Endometrium (tissue), 2 donors: ENCODE data around the gene SLC1A2.

Experiments
- FAIRE-seq: peaks from 2 replicates; lab custom pipeline; 2012; peaks lifted over from hg19 to GRCh38; lab: Jason Lieb, UNC
- donor health status: control.
- donor health status: control.

Gene SLC1A2

DNA sequence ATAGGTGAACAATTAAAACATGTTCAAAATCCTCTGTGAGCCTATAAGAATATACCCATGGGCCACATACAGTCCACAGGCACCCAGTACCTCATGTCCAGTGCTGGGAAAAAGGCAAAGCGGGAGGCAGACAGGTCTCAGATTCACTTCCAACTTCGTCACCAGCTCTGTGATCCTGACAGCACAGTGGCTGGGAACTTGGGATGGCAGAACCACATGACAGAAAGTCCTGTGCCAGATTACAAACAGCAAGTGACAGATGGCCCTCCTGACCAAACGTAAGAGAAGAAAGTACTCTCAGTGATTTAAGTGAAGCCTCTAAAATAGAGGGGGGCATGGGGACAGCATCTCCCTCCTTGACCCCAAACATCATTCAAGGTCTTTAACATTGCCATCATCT is 5.8 kb downstream of the SLC1A2 start:
- no peak for FAIRE-seq

DNA sequence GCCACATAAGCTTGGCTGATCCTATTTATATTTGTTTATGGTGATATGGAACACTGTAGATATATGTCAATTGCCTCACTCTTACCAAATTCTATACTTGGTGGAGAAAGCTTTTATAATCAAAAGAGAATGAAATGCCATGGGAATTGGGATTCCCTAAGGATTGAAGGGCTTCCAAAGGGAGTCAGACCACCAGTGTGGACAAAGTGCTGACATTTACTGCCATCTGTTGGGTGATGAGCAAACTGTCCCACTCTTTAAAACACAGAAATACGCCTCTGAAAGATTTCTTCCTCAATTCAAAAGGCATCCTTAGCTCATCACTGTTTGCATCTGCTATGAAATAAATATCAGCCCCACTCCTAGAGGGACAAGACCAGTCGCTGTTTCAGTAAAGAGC is 7.1 kb downstream of the SLC1A2 start:
- no peak for FAIRE-seq

DNA sequence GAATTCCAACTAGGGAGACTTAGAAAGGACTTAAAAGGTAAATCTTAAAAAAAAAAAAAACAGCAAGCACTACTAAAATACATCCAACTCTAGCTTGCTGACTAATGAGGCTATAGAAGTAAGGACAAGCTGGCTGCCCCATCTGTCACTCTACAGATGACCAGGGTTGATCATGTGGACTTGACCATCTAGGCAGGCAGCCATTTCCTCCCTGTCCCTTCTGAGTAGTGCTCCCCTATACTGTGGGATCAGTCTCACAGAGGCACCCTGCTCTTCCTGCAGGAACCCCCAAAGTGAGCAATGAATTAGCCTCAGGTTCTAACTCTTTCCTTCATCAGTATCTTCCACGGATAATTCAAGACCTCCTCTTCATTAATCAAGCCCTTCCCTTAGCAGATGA is 12.3 kb downstream of the SLC1A2 start:
- FAIRE-seq, result no peak

DNA sequence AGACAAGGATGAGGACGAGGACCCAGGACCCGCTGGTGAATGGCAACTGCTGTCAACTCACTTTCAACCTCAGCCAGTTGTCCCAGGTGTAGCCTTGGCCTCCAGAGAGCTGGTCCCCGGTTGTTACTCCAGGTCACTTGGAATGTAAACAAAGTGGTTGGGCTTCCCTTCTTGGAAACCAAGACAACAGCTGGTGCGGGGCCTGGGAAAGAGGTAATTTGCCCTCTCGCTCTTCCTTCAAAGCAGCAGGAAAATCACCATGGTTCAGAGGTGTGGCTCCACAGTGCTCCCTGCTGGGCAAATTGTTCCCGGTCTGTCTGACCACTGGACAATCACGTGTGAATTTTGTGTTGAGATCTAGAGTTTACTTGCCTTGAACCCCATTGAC is 15.0 kb downstream of the SLC1A2 start:
- FAIRE-seq, result no peak

DNA sequence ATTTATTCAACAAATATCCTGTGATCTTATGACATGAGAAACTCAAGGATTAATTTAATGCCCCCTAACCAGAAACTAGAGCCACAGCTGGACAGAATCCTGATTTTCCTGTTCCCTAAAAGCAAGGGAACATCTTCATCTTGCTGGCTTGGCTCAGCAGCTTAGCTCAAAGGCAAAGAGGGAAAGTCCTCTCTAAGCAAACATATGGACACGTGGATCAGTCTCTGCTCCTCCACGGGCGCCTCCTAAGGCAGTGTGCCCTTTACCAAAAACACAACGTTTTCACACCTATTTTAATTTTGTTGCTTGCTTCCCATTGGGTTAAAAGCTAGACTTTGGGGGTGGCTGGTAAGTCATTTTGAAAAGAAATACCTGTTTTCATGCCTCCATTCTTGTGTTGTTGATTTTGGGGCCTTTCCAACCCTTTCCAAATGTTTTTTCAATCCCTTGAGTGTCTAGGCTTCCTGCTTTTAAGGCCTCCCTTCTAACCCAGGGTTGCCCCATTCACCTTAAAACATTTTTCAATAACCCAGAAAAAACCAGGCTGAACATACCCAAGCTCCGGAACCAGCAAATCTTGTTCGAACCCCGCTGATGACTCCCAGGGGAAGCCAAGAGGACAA is 15.5 kb downstream of the SLC1A2 start:
- FAIRE-seq, result no peak

DNA sequence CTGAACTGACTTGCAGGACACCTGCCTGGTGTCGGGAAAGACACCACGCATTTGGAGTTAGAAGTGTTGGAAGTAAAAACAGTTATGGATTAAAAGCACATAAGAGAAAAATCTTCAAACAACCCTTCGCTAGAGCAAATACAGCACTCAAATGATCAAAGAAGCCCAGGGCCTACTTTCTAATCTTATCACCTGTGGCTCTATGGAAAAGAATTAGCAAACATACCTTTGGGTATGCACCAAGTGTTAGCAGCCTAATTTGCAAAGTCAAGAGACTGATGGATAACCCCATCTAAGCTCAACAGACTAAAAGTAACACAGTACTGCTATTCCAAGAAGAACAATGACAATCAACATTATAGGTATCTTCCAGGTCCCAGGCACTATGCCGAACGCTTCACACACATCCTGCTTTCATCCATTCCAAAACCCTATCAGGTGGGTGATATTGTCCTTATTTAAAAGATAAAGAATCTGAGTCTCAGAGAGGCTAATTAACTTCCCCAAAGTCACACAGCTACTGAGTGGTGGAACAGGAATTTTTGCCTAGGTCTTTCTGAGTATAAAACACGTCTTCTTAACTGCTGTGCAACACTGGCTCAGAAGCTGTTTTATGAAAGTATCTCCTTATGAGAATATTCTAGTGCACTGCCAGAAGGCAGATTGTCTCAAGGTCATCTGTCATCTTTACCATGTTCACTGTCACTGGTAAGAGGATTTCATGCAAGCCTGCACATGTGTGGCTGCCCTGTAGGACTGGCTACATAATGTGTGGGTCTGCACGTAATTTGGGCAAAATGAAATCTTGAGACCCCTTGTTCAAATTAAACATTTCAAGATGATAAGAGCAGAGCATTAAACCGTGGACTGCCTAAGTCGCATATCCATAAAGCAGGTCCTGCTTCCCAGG is 16.4 kb downstream of the SLC1A2 start:
- FAIRE-seq, result no peak

DNA sequence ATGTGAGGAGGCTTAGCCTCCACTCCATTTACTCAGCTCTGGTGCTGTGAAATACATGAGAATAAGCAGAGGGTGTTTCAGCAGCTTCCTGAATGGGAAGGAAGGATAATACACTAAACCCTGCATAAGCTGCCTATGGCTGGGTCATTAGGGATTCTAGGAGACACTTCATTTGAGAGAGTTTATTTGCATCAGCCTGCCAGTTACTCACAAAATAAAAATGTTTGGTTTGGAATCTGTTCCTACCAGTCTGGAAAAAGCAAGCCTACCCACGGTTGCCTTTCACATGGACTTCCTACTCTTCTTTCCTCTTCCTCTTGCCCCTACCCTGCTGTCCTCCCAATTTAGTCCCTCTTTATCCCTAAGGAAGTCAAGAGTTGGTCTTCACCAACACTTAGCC is 20.5 kb downstream of the SLC1A2 start:
- FAIRE-seq, result no peak

DNA sequence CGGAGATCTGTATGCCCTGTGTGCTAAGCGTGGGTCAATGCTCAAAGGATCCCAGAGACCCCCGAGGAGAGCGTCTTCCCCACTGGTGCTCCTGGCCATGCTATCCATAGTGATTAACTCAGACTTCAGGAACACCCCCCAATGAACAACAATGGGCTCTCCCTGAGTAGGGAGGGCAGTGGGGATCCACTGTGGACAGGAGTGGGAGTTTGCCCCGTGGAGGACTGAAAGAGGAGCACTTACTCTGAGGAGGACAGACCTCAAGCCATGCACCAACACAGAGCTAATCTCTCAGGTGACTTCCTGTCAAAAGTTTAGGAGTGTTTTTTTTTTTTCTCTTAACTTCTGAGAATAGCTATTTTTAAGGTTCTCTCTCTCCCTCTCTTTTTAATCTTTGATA is 24.4 kb downstream of the SLC1A2 start:
- no peak for FAIRE-seq

DNA sequence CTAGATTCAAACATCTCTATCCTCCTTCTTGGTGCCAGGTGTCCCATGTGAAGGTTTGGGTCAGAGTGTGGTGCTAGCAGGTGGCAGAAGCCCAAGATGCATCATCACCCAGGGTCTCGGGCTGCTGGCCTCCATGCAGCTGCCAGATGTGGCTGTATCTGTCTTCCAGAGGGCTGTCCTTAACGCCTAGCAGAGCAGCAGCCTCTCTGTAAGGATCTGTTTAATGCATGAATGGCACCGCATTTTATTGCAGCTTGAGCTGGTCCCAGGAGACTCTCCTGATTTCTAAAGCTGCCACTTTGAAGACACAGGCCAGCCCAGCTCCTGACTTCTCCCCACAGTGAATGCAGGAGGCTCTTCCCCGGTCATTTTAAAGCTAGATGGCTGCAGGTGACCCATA is 26.3 kb downstream of the SLC1A2 start:
- FAIRE-seq, result no peak

DNA sequence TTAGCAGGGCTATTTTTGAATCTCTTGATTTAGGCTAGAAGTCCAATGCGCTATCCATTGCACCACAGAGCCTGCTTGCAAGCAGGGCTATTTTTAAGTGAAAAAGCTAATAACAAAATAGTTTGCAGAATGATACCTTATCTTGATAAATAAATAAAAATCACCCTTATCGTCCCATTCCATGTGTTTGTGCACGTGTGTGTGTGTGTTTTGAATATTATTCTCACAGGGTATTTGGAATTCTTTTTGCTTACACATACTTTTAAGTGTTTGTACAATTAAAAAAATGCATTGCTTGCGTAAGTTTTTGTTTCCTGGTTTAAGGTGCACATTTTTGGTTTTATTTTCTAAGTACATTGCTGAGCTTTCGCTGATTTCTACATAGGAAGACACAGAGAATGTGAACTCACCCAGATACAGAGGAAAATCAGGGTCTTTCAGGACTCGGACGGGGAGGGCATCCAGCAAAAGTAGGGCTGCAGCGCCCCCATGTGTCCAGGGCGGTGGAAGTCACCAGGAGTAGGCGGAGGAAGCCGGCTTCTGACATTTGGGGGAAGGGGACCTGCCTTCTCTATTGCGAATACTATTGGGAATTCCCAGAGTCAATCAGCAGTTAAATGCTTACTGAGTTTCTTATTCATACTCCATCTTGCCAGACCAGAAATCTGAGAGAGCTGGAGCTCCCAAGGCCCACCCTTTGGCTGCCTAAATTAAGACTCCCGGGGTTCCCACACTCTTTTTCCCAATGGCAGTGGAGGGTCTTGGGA is 27.3 kb downstream of the SLC1A2 start:
- FAIRE-seq, result no peak

DNA sequence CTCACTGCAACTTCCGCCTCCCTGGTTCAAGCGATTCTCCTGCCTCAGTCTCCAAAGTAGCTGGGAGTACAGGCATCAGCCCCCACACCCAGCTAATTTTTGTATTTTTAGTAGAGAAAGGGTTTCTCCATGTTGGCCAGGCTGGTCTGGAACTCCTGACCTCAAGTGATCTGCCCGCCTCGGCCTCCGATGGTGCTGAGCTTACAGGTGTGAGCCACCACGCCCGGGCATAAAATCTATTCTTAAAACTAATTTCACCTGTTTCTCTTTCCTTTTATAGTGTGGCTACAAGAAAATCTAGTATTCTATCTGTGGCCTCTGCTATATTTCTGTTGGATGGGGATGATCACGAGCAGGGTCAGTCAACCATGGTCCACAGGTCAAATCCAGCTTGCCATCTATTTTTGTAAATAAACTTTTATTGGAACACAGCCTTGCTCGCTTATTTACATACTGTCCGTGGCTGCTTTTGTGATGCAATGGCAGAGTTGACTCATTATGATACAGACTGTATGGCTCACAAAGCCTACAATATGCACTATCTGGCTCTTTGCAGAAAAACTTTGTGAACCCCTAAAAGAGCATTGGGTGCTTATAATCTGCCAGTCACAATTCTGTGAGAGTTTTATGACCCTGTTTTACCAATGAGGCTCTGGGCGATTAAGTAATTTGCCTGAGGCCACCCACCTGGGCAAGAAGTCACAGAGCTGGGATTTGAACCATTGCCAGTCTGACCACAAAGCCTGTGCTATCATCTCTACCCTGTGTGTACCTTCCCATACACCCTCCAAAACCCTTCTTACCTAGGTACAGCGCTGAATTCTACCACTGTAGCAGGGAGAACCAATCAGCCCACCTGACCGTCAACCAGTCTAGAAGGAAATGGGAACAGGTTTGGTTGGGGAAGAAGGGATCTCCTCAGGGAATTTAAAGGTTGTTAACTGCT is 28.3 kb downstream of the SLC1A2 start:
- FAIRE-seq, result no peak

DNA sequence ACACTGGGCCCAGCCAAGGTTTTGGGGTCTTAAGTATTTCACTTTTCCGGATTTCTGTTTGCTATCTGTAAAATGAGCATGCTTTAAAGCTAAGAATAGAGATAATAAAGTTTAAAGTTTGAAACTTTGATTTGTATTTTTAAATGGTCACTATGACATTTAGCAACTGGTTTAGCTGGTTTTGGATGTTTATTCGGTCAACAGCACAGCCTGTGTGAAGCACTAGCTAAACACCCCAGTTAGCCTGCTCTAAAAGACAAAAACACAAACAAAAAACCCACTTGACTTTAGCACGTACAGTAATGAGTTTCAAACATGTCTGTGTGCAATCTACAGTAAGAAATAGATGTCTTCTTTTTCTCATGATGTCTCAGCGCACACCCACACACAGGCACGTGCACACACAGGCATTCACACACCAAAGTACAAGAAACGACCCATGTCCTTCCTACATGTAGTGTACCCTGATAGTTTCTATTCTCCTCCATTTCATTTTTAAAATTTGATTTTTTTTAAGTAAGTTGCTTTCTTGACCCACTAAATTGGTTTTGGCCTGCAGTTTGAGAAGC is 29.4 kb downstream of the SLC1A2 start:
- peak; percentile 94 for FAIRE-seq

DNA sequence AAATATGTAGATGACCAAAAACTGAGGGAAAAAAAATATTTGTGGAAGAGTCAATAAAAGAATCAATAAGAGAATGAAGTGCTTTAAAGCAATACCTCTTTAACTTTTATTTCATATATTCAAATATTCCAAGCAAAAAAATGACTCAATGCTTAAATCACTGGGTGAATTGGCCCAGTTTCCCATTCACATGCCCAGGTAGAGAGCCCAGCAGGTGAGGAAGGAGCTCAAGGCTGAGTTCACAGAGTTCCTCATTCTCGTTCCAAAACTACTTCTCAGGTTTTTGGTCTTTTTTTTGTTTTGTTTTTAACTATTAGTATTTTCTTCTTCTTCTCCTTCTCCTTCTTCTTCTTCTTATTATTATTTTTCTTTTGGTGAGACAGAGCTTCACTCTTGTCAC is 30.2 kb downstream of the SLC1A2 start:
- FAIRE-seq, result no peak

DNA sequence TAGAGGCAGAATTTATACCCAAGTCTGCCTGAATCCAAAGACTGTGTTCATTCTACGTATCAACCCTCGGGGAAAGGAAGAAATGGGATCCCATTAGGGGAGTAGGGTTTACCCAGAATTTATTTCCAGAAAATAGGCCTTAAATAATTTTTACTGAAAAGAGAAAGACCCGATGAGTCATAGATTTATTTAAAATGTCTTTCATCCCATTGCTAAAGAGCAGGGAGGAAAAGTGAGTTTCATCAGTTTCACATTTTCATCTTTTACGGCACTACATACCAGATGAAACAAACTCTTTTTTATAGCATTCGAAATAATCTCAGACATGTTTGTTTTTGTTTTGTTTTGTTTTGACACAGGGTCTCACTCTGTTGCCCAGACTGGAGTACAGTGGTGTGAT is 31.3 kb downstream of the SLC1A2 start:
- FAIRE-seq, result no peak

DNA sequence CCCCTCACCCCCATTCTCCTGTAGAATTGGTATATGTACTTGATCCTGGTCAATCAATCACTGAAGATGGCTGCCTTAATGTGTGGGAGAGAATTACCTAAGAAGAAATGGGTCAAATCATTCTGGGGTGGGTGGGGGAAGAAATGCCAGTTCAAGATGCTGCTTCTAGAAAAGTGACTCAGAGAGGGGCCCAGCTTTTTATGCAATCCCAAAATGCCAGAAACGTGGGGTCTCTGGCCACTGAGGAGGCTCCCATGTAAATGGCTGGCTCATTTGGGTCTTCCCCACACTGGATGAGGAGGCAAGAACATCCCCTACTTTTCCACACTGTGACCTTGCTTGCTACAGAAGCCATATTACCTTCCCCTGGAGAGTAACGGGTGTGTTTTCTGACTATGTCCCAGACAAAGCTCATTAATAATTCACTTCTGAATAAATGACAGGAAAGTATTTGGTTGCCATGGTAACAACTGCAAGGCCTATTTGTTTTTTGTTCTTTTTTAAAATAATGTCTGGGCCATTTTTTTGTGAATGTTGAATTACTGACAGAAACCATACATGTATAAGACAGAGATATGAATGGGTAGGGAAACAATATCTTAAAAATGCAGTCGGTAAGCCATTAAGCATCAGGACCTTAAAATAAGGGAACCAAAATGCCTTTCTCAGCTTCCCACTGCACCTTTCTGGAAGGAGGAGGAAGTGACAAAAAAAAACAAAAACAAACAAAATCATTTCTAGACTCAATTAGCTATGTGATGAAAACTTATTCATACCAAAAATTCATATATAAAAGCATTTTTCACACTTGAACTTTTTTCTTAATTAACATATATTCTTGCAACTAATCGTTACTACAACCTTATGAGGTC is 32.0 kb downstream of the SLC1A2 start:
- FAIRE-seq, result no peak

DNA sequence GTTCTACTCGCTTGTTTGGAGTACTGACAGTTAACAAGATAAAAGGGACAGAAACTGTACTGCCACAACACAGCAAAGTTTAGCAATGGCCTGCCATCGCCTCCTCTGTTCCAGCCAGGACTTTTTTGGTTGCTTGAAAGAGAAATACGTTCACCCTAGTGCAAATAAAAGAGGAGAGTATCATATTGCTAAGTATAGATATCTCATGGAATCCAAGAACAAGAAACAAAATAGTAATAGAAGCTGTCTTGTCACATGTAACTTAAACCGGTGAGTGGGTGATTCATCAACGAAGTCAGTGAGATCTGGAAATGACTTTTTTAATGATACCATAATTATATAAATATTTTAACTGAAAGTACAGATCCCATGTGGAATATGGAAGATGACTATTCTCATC is 35.4 kb downstream of the SLC1A2 start:
- FAIRE-seq, result no peak

DNA sequence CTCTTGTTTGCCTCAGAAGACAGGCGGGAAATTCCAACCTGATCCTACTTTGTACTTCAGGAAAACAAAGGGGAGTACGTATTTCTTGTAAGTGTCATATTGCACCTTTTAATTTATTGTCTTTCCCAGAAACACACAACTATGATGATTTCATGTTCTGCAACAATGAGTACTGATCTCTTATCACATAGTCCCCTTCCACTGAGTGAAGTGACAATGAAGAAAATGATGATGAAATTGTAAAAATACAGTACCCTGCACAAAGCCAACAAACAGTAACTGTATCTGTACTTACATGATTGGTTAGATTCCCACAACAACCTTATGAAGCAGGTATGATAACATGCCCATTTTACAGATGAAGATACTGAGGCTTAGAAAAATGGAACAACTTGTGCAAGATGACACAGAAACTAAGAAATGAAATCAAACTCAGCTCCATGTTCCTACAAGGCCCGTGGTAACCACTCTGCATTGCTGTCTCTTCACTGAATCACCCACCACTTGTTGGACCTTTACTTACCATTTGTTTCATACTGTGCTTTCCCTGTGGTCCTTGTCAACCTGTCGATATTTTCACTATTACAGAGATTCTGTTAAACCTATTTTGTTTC is 37.5 kb downstream of the SLC1A2 start:
- no peak for FAIRE-seq

DNA sequence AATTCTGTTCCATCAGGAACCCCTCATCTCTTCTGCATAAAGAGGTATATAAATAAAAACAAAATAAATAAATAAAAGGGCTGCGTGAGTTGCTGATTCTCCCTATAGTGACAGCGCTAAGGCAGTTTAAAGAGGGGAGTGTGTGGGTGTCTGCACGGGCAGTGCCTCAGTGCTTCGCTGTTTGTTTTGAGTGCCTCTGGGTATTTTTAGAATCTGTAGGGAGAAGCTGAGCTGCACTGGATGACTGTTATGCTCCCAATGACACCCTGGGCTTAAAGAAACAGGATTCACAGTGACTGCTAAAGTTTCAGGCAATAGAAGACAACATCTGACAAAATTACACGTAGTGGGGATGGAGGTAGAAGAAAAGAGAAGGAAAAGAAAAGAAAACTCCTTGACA is 38.8 kb downstream of the SLC1A2 start:
- no peak for FAIRE-seq

DNA sequence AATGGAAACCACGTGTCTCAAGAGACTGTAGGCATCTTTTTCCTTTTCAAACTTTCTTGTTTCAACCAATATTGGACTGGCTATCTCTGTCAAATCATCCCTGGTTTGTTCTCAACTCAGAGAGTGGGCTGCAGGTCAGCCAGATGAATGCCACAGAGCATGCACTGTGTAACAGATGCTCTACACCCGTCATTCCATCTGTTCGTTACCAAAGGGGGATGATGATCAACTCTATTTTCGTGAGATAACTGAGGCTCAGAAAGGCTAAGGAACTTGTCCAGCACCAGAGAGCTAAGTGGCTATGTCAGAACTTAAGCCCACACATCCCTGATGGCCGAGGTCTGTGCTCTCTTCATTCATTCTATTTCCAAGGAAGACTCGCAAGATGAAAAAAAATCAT is 42.1 kb downstream of the SLC1A2 start:
- no peak for FAIRE-seq

DNA sequence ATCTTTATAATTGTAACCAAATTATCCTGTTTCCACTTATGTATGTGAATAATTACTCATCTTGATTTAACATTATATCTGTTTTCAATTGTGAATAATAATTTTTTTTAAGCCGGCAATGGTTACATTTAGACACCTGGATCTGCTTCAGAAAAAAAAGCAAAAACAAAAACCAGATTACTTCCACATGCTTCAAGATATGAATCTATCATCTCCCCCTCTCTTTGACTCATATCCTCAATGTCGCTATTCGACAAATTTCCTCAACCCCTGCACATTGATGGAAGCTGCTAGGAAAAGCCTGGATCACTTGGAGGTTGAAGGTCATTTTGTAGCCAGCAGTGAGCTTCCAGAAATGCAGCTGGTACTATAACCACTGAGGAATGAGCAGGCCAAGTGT is 42.7 kb downstream of the SLC1A2 start:
- FAIRE-seq, result peak; percentile 48
